Effector CD8-positive, alpha-beta T cell (primary cell): Measurements from ENCODE around the gene FBXL17.

Source experiments
- DNase-seq: peaks from one replicate; lab custom pipeline; 2025; lab: John Stamatoyannopoulos, UW

FBXL17 gene

DNA sequence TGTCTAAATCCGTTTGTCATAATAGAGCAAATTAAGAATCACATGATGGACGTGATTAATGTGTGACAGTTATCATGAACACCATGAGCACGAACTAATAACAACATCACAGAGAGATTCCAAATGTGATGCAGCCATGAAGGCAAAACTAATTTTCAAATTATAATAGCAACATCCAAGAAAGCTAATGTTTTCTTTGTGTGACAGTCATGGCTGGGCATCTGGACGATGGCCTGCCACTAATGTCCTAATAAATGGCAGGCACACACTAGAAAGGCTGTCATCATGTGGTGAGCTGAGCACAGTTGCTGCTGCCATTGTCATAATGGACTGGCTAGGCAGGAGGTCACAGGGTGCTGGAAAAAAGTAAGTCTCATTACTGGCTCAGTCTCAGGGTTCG lies 431.1 kb downstream of the FBXL17 start:
- no peak for DNase-seq

DNA sequence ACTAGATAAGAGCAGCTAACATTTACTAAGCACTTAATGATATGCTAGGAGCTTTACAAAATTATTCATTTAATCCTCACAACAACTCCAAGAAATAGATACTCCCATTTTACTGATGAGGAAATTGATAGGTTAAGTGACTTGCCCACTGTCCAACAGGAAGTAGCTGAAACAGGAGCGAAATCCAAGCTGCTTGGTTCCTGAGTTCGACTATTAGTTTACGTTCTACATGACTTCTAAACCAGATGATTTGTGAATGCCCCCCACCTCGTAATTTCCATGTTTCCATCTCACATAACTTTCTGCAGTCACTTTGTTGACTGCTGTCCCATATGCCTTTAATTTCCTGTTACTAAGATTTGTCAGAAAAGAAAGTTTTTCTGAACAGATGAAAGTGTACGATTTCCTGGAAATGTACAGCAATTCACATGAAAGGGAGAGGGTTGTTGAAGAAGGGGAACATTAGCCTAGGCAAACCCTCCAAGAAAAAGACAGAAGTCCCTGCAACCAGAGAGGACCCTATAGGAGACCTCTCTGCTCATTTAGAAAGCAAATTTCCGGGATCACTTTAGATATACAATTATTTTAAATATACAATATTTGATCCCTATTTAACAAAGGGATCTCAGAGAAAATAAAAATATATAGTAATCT lies 432.1 kb downstream of the FBXL17 start:
- DNase-seq: no peak

GRCh38 chr5:107948377-107948776 lies 433.5 kb downstream of the FBXL17 start:
- DNase-seq: no peak

DNA sequence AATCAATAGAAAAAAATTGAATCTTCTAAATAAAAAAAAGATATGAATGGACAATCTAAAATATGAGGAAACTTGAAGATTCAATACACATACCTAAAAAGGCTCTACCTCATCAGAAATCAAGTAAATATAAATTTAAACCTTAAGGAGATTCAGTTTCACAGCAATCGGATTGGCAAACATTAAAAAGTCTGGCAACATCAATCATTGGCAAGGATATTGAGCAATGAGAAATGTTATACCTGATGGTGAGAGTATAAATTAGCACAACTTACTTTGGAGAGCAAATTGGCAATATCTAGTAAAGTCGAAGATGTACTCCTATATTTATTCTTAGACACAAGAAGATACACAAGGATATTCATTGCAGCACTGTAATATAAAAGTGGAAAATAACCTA lies 436.8 kb downstream of the FBXL17 start:
- DNase-seq: no peak

- no peak for DNase-seq
Measured at GRCh38 chr5:107943923-107944322, 438.0 kb downstream of the FBXL17 start.

DNA sequence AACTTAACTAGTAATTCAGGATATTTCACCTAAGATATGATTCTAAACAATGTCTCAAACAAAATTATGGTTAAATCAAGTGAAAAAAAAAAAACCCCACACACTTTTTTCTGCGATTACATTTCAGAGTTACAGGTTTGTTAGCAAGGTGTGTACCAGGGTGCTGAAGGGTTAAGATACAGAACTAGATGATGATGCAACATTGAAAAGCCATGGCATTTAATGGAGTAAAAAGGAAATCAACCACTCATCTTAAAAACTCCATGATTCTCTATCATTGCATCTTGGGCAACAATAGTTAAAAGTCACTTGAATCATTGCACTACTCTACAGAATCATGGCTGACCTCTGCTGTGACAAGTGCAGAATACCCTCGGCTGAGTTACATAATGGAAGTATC lies 440.9 kb downstream of the FBXL17 start:
- DNase-seq: no peak

- no peak for DNase-seq
Measured at GRCh38 chr5:107937651-107938355, 444.1 kb downstream of the FBXL17 start.

GRCh38 chr5:107937204-107937603 lies 444.7 kb downstream of the FBXL17 start:
- DNase-seq: no peak

DNA sequence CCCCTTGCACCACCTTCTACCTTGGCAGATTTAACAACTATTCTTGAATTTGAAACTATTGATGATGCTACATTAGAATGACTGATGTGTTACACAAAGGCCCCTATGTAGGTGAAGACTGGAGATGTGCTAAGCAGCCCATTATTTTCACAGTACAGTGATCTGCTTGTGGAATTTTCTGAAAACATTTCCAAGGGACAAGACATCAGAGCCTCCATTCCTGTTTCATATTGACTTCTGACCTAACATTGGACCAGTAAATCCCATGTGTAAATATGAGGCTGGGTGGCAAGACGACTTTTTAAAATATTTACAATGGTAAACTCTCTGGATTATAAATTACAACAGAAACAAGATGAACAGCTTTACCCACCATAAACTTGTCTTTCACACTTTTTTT lies 445.4 kb downstream of the FBXL17 start:
- no peak for DNase-seq

DNA sequence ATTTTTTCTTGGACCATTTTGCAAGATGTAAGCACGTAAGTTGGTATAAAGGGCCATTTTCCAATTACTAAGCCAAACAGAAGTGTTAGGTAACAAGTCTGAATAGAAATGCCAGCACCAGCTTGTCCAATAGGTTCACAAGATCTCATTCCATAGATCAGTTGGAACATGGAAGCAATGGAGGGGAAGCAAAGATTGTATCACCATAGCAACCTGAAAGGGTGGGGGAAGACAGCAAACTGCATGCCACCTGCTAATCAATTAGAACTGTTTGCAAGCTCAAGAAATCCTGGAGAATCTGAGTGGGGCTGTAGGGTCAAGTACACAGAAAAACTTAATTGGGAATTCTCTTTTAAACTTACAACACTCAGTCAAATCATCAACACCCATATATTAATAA lies 446.3 kb downstream of the FBXL17 start:
- no peak for DNase-seq

- DNase-seq: no peak
Measured at GRCh38 chr5:107933326-107933725, 448.6 kb downstream of the FBXL17 start.

DNA sequence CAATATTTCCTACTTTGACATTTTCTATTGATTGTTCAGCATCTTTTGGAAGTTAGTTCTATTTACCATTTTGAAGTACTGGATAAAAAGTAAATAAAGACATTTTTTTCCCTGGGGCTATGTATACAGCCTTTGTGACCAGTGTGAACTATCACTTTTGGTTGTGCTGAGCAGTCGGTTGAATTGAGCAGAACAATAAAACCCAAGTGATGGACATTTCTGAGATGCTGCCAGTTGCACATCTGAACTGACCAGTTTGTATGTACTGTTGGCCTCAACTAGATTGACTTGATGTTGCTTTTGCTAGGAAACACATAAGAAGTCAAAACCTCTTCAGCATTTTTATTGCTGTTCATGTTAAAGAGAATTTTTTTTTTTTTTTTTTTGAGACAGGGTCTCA lies 451.0 kb downstream of the FBXL17 start:
- no peak for DNase-seq

- no peak for DNase-seq
Measured at GRCh38 chr5:107930092-107930491, 451.8 kb downstream of the FBXL17 start.

DNA sequence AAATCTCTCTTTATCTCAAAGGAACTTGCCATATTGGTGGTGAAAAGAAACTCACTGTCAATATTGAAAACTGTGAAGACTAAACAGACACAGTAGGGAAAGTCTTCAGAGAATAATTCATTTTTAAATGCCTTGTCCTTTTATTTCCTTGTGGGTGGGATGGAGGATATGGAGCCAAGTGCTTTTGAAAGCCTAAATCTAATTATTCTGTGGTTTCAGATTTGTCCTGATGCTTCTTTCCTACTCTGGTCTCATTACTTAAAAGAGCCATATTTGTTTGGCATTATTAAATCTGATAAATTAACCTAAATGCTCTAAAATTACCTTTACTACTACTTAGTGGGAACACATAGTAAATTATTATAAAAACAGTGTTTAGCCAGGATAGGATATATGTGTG lies 452.8 kb downstream of the FBXL17 start:
- DNase-seq: no peak

DNA sequence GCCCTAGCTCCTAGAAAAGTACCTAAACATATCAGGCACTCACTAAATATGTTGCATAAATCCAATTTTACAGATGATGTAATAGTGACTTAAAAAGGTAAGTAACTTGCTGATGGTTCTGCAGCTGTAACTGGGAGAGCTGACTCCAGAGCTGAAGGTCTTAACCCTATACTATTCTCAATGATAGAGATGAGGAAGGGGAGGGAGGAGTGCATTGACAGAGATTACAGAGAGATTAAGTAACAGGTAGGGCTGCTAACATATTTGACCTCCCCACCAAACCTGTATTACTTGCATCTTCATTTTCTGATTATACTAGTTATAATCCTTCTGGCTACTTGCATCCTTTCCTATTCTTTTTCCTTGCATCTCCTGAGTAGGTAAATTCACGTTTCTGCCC lies 455.8 kb downstream of the FBXL17 start:
- no peak for DNase-seq

DNA sequence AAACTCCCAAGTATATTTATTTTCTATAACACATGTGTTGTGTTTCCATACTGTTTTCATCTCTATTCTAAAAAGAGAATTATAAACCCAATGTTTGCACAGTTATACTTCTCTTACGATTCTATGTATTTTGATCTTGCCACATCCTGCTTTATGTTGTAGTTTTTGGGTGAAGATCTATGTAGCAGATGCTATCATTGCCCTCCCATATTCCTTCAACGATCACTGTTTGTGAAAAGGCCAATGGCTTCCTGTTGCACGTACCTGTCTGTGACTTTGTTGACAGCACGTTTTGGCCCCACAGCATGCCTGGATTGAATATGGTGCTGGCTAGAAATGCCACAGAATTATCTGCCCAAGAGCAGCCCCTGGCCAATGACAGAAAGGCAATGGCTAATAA lies 456.7 kb downstream of the FBXL17 start:
- no peak for DNase-seq

- no peak for DNase-seq
Measured at GRCh38 chr5:107919969-107920368, 461.9 kb downstream of the FBXL17 start.

- DNase-seq: no peak
Measured at GRCh38 chr5:107919361-107919760, 462.5 kb downstream of the FBXL17 start.

DNA sequence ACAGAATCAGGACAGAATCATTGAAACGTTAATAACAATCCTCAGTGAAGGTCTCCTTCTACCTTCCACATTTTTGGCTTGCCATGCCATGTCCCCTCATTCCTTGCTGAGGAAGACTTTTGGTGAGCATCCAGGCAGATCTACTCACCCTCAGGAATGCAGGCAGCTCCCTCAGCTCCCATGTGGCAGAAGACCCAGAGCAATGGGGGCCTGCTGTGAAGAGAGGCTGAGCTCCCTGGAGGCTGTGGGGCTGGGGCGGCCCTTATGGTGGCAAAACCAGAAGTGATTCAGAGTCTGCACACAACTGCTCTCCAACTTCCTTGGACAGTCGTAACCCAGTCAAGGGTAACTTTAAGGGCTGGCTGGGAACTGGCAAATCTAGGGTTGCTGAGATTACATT lies 463.9 kb downstream of the FBXL17 start:
- no peak for DNase-seq

DNA sequence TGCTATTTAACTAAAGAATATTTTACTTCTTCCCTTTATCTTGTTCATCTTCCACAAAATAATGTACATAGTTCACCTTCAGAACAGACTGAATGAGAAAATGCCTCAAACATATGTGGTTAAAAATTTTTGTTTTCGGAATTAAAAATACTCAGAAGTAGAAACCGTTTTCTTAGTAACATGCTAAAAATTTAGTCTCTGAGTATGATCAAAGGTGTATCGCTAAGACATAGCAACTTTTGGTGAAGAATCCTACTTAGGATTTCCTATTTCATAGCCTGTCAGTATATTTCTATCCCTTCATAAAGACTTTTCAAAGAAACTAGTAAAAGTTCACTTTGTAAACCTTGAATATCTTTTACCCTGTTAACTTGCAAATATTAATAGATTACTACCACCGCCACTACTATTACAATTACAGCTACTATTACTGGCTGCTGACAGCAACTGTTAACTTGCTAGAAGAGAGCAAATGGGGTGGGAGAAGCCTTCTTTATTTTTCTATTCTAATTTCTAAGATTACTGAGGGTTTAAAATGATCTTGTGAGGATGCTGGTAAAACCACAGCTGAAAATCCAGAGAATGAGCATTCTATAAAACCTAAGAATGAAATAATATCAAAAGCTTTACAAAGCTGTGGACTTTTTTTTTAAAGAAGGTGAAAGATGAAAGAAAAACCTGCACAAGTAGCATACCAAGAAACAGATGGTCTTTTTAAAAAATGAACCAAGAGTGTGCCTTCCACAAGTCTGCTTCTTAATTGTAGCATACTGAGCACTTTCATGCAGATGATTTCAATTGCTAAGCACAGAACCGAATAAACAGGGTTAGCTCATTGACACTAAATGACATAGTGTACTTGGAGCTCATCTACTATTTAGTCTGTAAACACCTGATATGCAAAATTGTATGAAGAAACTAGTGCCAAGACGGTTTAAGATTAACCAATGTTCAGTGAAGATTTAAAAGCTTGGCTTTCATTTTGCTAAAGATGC lies 464.9 kb downstream of the FBXL17 start:
- no peak for DNase-seq

DNA sequence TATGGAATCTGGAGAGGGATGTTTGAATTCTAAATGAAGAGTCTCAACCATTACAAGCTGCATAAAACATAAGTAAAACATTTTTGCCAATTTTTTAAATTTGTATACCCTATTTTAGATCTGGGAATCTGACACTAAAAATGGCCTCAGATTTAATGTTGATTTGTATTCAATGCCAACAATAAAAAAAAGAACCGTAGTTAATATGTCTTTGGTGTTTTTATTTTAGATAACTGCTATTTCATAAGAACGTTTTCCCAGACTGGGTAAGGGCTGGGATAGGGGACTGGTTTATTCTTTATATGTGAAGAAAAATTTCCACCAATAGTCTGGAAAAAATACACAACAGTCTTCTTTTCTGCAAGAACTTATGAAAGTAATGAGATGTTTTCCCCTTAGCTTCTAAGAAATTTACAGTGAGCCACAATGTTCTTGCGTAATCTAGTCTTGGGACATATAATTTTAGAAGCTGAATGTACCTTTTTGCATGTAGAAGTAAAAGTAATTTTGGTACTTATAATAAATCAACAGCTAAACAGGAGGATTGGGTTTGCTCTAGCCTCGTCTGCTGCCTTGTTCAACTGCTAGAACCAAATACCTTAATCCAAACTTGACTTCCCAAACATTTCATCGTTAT lies 466.6 kb downstream of the FBXL17 start:
- DNase-seq: no peak

DNA sequence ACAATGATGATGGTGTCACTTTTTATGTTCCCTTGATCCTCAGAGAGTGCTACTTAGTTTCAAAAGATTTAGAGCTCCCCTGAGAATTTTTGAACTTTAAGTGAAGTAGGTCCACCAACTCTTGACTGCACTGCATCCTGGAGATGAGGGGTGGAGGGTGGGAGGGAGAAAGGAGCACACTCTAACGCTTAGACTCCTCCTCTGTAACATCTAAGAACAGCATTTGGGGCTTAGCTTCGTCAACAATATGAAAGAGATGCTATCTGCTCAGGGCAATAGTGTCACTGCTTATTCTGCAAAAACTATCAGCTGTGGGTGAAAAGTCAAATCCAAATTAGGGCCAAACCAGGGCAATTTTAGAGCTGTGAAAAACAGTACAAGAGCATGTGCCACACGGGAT lies 468.4 kb downstream of the FBXL17 start:
- DNase-seq: no peak
